HTR-8/SVneo (cell line): ENCODE data around the gene BCL2L14.
"Not testable (repeated sequence)": the region's sequence is repeated elsewhere in the genome, so short reads cannot be mapped to it uniquely, and the experiment has no call there.

ENCODE experiments used
- DNase-seq: peaks from one replicate; pipeline ENCODE4 v3.0.0; 2011; ENCODE audit warnings: low spot score, mixed read lengths; ENCODE audit not compliant: insufficient read length
- FAIRE-seq: peaks from 2 replicates; lab custom pipeline; 2011; peaks lifted over from hg19 to GRCh38; lab: Jason Lieb, UNC

BCL2L14 gene

DNA sequence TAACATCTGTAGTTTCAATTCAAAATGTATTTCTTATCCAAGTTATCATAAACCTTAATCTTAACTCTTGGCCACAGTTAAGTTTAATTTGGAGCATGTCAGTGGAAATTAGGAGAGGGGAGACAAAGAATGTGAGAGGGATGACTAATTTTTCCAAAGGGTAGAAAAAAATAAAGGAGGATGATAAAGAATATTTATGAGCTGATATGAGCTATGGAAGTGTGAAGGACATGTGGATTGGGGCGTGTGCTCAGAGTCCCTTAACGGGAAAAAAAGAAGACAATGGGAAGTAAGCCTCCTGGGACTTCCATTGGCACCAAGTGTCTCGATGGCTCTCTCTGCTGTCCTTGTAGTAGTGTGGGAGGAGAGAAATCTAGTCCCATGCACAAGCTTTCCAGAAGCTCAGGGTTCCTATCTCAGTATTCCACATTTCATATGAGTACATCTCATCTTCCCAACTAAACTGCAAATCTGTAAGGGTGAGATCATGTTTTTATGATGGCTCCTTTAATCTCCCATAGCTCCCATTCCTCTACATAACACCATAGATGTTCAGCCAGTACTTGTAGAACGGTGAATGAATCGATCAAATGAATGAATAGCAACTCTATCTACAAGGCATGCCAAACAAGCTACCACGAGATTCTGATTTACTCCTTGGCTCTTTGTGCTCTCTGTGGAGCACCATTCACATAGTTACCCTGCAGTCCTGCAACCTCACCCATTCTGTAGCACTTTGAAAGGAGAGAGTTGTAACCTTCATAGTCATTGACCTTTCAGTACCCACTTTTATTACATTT is 27.4 kb downstream of the BCL2L14 start:
- no peak for FAIRE-seq
- no peak for DNase-seq

GRCh38 chr12:12098691-12099015 is 27.9 kb downstream of the BCL2L14 start:
- DNase-seq (no peak), FAIRE-seq (no peak)

DNA sequence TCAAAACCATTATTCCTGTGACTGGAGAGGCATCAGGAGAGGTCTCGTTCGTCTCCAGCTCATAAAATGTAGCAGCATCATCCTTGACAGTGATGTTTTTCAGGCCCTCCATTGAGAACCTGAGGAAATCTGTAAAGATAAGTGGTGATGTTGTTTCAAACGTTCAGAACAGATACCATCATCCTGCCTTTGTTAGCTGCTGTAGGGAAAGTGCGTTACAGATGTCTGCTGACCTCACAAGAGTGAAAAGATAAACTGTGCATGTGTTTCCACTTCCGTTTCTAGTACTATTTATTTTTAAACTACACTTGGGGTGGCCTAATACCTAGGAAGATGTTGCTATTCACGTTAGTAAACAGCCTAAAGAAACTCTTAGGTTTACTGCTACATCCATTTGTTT is 28.4 kb downstream of the BCL2L14 start:
- DNase-seq: no peak
- no peak for FAIRE-seq

GRCh38 chr12:12107678-12108077 is 36.9 kb downstream of the BCL2L14 start:
- no peak for DNase-seq
- FAIRE-seq: no peak

GRCh38 chr12:12108441-12109058 is 37.8 kb downstream of the BCL2L14 start:
- DNase-seq (no peak), FAIRE-seq (no peak)

DNA sequence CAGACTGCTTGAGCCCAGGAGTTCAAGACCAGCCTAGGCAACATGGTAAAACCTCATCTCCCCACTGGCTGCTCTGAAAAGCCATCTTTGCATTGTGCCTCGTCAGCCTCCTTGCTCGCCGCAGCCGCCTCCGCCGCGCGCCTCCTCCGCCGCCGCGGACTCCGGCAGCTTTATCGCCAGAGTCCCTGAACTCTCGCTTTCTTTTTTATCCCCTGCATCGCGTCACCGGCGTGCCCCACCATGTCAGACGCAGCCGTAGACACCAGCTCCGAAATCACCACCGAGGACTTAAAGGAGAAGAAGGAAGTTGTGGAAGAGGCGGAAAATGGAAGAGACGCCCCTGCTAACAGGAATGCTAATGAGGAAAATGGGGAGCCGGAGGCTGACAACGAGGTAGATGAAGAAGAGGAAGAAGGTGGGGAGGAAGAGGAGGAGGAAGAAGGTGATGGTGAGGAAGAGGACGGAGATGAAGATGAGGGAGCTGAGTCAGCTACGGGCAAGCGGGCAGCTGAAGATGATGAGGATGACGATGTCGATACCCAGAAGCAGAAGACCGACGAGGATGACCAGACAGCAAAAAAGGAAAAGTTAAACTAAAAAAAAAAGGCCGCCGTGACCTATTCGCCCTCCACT is 40.3 kb downstream of the BCL2L14 start:
- FAIRE-seq: not testable (repeated sequence)

DNA sequence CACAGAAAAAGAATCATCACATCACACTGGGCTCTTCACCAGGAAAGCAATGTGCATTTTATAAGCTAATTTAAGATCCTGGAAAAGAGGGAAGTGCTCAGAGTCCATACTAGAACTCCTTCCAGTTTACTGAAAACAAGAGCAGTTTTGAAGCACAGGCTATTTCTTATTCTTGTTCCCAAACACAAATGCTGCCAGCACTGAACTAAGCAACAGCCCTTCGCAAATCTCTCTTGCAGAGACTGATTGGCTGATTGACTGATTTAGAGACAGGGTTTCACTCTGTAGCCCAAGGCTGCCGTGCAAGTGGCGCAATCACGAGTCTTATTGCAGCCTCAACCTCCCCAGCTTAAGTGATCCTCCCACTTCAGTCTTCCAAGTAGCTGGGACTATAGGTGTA is 44.8 kb downstream of the BCL2L14 start:
- FAIRE-seq (no peak), DNase-seq (no peak)

More for the DNA sequence above, 40.3 kb downstream of the BCL2L14 start:
- not testable (repeated sequence) for DNase-seq

DNA sequence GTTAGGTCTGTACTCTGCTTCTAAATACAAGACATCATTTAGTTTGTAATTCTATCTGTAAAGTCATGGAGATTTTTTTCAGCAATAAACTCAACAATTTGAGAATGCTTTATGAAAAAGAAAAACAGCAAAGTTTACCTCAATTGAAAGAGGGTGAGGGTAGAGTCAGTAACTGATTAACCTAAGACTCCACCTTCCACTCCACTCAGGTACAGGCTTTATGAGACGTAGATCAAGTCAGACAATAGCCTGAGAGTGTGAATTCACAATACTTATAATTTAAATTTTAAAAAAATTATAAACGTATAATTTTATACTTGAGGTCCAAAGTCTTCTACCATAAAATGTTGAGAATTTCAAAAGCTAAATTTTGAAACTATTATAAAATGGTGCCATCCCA is 45.9 kb downstream of the BCL2L14 start:
- FAIRE-seq: no peak
- no peak for DNase-seq

- DNase-seq (no peak), FAIRE-seq (no peak)
Measured at GRCh38 chr12:12121061-12121460, 50.3 kb downstream of the BCL2L14 start.

GRCh38 chr12:12123036-12123604 is 52.4 kb downstream of the BCL2L14 start:
- FAIRE-seq: no peak
- DNase-seq: no peak

DNA sequence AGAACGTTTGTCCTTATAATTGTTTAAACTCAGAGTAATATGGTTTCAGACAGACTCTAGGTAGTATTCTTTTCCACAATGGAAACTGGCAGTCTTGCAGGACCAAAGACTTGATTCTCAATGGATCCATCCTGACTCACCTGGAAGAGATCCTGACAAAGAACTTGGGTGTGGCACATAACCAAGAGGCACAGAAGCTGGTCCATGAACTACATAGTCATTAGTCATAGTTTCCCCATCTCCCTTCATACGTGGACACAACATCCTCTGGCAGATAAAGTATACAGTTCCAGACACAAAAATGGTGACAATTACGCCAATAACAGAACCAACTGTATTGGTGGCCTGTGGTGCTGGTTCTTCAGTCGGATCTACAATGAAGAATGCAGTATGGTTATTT is 55.8 kb downstream of the BCL2L14 start:
- DNase-seq (no peak), FAIRE-seq (no peak)

DNA sequence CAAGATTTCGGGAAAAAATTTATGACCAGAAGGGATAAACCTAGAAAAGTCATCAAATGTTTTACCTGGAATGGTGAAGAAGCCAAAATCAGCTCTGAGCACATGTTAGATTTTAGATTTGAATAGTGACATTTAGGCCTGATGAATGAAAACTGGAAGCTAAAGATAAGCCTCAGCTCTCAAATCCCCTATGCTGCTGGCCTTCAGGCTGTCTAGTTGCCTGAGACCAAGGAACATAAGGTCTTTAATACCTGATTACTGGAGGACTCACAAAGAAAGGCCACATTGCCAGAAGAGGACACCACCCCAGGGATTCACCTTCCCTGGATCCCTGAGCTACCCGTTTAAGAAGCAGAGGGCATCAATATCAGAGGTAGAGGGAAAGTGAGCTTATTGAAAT is 56.6 kb downstream of the BCL2L14 start:
- no peak for DNase-seq
- no peak for FAIRE-seq

DNA sequence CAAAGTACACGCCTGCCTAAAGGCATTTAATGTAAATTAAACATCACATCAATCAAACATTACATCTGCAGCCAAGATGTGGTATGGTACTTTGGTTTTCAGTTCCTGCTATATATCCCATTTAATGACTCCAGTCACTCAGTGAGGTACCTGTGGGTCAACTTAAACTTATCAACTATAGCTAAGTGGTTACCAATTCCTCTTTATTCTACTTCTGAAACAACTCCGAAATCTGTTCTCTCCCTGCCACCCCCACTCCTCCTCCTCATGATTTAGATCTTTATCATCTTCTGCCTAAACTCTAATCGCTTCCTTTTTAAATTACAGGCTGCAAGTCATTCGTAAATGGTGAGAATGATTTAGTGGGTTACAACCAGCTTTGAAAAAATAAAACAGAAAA is 57.9 kb downstream of the BCL2L14 start:
- no peak for DNase-seq
- FAIRE-seq: no peak

GRCh38 chr12:12133259-12133658 is 62.5 kb downstream of the BCL2L14 start:
- no peak for FAIRE-seq

DNA sequence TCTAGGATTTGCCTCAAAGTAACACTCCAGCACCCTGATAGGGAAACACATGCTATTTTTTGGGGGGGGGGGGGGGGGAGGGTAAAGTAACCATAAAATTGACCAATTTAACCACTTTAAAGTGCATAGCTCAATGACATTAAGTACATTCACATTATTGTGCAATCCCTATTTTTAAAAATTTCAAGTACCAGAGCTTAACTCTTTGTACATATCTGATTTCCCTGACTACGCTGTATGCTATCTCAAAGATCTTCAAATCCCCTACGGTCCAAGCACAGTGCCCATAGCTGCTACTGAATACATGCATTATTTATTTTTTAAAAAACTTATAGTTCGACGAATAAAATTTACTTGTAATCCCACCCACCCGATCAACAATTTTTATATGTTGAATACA is 63.0 kb downstream of the BCL2L14 start:
- FAIRE-seq (no peak), DNase-seq (no peak)

More at GRCh38 chr12:12133259-12133658, 62.5 kb downstream of the BCL2L14 start:
- no peak for DNase-seq

GRCh38 chr12:12138203-12139154 is 67.7 kb downstream of the BCL2L14 start:
- no peak for DNase-seq
- no peak for FAIRE-seq

GRCh38 chr12:12141000-12141399 is 70.3 kb downstream of the BCL2L14 start:
- DNase-seq (no peak), FAIRE-seq (no peak)

DNA sequence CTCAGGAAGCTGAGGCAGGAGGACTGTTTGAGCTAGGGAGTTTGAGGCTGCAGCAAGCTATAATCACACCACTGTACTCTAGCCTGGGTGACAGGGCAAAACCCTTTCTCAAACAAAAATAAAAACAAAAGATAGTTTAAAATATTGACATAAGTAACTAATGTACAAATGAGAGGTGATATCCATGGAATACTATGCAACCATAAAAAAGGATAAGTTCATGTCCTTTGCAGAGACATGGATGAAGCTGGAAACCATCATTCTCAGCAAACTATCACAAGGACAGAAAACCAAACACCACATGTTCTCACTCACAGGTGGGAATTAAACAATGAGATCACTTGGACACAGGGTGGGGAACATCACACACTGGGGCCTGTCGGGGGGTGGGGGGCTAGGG is 73.8 kb downstream of the BCL2L14 start:
- DNase-seq, FAIRE-seq: not testable (repeated sequence)

DNA sequence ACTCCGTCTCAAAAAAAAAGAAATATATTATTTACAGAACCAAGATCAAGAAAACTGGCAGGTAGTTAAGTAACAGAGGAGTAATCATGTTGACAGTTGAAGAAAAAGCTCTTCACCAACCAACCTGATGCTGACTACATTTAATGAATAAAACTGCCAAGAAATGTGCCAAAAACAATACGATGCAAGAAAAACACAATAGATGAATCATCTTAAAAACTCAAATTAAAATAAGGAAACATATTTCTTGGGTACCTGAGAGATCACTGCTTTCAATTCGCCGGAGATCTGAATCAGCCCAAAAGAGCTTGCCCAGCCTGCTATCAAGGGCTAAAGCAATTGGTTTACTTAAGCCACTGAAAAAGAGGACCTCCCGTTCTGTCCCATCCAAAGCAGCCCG is 76.4 kb downstream of the BCL2L14 start:
- DNase-seq (no peak), FAIRE-seq (no peak)
